Hippocampal formation (tissue), 2 donors: ENCODE results near the gene ACTL7B.
A peak's percentile ranks its signal among the peaks of the same experiment; 100 is the strongest.
"Not testable (repeated sequence)": the region's sequence is repeated elsewhere in the genome, so short reads cannot be mapped to it uniquely, and the experiment has no call there.

Experiments used
- DNase-seq, 2 donors: peaks; one replicate each; lab custom pipeline; 2025; lab: John Stamatoyannopoulos, UW

The ACTL7B gene

DNA sequence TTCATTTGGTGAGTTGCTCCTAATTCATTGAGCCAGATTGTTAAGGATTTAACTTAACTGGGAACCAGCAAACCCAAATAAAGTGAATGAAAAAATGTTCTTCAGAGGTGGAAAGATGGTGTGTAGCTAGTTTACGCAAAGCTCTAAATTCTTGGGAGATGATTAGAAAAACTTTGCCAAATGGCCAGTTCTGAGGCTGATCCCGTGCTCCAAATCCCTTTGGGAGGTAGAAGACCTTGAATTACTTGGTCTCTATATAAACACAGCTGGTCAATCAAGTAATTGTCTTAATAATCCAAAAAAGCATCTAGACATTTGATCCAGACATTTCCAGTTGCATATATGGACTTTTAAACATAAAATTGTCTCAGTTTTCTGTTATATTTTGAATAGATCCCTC is 11.4 kb downstream of the ACTL7B start:
- no peak for DNase-seq

- DNase-seq = no peak
These were observed 13.0 kb downstream of the ACTL7B start for GRCh38 chr9:108842610-108843295.

DNA sequence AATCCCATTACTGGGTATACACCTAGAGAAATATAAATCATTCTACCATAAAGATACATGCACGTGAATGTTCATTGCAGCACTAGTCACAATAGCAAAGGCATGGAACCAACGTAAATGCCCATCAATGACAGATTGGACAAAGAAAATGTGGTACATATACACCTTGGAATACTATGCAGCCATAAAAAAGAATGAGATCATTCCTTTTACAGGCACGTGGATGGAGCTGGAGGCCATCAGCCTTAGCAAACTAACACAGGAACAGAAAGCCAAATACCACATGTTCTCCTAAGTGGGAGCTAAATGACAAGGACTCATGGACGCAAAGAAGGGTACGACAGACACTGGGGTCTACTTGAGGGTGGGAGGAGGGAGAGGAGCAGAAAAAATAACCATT is 16.2 kb downstream of the ACTL7B start:
- not testable (repeated sequence) for DNase-seq

GRCh38 chr9:108838017-108838416 is 17.8 kb downstream of the ACTL7B start:
- DNase-seq = no peak

- DNase-seq = no peak
These were observed 18.3 kb downstream of the ACTL7B start for GRCh38 chr9:108837530-108837929.

- DNase-seq = no peak
These were observed 19.0 kb downstream of the ACTL7B start for GRCh38 chr9:108836781-108837180.

- DNase-seq = no peak
These were observed 19.5 kb downstream of the ACTL7B start for GRCh38 chr9:108836319-108836718.

DNA sequence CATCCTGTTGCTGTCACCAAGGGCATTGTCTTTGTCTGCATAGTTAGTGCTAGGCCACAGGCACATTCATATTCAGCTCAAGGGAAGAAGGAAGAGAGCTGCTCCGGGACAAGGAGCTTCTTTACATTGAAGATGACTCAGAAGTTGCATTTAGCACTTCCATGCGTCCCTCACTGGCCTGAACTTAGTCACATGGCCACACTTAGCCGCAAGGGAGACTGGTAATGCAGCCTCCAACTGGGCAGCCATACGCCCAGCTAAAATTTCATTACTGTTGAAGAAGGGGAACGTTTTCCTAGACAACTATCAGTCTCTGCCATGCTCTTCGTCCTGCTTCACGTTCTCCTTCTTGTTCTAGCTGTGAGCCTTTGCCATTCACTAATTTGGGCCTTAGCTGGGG is 20.0 kb downstream of the ACTL7B start:
- DNase-seq = no peak

DNA sequence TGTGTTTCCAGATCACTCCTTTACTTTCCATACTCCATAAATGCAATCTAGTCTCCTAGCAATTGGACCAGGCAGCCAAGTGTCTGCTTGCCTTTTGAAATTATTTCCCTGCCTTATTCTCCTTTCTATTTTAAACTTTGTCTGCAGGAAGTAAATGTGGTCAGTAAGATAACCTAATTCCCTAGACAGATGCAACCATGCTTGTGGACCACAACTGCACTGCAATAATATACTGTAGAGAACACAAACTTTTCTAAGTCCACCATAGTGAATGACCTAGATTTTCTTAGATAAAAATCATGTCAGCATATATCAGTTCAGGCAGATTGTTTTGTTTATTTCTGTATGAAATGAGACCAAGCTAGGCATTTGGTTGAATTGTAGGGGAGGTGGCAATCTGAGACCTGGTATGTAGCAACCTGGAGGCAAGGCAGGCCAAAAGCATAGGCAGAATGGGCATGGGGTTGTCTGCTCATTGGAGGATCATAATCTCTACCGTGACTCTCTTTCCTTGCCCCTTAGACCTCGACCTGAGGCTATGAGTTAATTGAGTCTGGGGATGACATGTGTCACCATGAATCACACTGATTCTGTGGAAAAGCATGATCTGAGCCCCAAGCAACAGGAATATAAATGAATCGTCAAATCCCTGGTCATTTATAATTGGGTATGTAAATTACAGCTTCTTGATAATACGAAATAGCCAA is 20.7 kb downstream of the ACTL7B start:
- DNase-seq = no peak

GRCh38 chr9:108832179-108832500 is 23.6 kb downstream of the ACTL7B start:
- no peak for DNase-seq

GRCh38 chr9:108831496-108832178 is 24.1 kb downstream of the ACTL7B start:
- no peak for DNase-seq

DNA sequence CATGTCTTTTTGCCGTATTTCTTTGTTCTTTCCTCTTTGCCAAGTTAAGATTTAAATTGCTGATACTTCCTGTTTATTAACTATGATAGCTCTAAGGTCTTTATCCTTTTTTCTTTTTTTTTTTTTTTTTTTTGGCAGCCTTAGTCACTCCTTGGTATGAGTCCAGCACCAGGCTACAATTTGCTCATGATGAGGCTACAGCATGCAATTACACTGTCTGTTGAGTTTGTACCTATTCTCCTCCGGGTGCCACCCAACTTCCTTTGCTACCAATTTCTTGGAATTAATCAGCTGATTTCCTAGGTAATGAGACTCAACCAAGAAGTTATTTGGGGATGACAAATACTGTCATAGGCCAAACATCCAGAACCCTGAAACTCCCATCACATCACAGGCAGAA is 25.5 kb downstream of the ACTL7B start:
- DNase-seq = no peak

DNA sequence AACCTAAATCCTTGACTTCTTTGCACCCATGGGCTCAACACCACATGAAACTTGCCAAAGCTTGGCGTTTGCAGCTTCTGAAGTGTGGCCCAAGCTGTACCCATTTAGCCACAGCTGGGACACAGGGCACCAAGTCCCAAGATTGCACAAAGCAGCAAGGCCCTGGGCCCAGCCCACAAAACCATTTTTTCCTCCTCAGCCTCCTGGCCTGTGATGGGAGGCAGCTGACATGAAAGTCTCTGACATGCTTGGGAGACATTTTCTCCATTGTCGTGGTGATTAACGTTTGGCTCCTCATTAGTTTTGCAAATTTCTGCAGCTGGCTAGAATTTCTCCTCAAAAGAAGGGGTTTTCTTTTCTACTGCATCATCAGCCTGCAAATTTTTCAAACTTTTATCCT is 32.0 kb downstream of the ACTL7B start:
- DNase-seq = no peak

- no peak for DNase-seq
These were observed 39.7 kb downstream of the ACTL7B start for GRCh38 chr9:108816037-108816436.

GRCh38 chr9:108815156-108815555 is 40.6 kb downstream of the ACTL7B start:
- DNase-seq = no peak

GRCh38 chr9:108813951-108814601 is 41.7 kb downstream of the ACTL7B start:
- peak; percentile 5 to 33 for DNase-seq

- no peak for DNase-seq
These were observed 43.3 kb downstream of the ACTL7B start for GRCh38 chr9:108812396-108813025.

DNA sequence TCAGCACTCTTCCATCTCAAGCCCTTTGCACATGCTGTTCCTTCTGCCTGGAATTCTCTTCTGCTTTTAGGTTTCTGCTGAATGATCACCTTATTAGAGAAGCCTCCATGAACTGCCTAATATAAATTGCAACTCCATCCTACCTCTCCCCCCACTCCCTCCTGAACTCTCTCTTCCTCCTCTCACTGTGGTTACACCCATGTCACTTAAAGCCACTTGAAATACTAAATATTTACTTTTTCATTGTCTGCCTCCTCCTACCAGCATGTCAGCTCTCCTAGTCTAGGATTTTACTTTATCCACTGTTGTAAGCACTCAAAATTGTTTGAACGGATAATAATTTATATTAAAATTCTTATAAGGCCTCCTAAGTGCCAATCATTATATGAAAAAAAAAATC is 43.8 kb downstream of the ACTL7B start:
- no peak for DNase-seq

- DNase-seq = no peak
These were observed 46.5 kb downstream of the ACTL7B start for GRCh38 chr9:108809269-108809668.
